Suprapubic skin (tissue), 4 donors: ENCODE measurements around the gene NUDT8. TPM values are rescaled to one million over a fixed set of nuclear protein-coding genes. Genes with fewer than 3 reads are reported as not detected.

Source experiments
- DNase-seq, 2 donors: peaks; one replicate each; pipeline ENCODE4 v3.0.0-alpha.2; 2019; ENCODE audit warnings: low spot score in 2 of 2
- H3K27ac ChIP-seq: fragments of 200-600 bp; sonication (generic); one replicate; pipeline ENCODE4 v1.5.1; 2019
- H3K27me3 ChIP-seq: fragments of 200-600 bp; sonication (generic); one replicate; pipeline ENCODE4 v1.5.1; 2019
- H3K36me3 ChIP-seq: fragments of 200-600 bp; sonication (generic); one replicate; pipeline ENCODE4 v1.5.1; 2019
- H3K4me1 ChIP-seq: fragments of 200-600 bp; sonication (generic); one replicate; pipeline ENCODE4 v1.5.1; 2019
- H3K4me3 ChIP-seq: fragments of 200-600 bp; sonication (generic); one replicate; pipeline ENCODE4 v1.5.1; 2019; ENCODE audit warnings: mild to moderate bottlenecking
- H3K9me3 ChIP-seq: fragments of 200-600 bp; sonication (generic); one replicate; pipeline ENCODE4 v1.5.1; 2019
- EP300 ChIP-seq: sonication (generic); formaldehyde crosslinking; IDR thresholded peaks from one replicate; pipeline ENCODE4 v1.6.1; 2017; ENCODE audit warnings: antibody characterized with exemption
- POLR2A ChIP-seq, 2 donors: fragments of 450-650 bp; IDR thresholded peaks; one replicate each; pipeline ENCODE4 v1.6.1; 2017; ENCODE audit warnings: antibody characterized with exemption in 2 of 2, mild to moderate bottlenecking in 2 of 2, moderate library complexity in 2 of 2
- POLR2AphosphoS5 ChIP-seq, 3 donors: sonication (generic); formaldehyde crosslinking; IDR thresholded peaks; one replicate each; pipeline ENCODE4 v1.6.1; 2017; ENCODE audit warnings: antibody characterized with exemption in 3 of 3
- WGBS: methylation state at CpG from one replicate; pipeline ENCODE4 v1.1.5; 2018; 5-methylcytosine and 5-hydroxymethylcytosine counted together
- total RNA-seq, 4 donors: library from RNA; depleted of rRNA; stranded (reverse); fragments of >200 nt; gene quantifications; one replicate each; pipeline ENCODE4 v1.1.0, GENCODE V29; 2016
- TF ChIP-seq, protein P1 (sequence below), 2 donors: fragments of 200-600 bp in 1 of 2; fragments of 450-650 bp in 1 of 2; sonication (generic) in 1 of 2; IDR thresholded peaks; one replicate each; pipeline ENCODE4 v1.5.1; 2016 to 2019; ENCODE audit warnings: antibody characterized with exemption in 2 of 2, mild to moderate bottlenecking in 1 of 2, moderate library complexity in 1 of 2

Gene NUDT8
- total RNA-seq, 4 donors from 2014 or later: 33.9 to 48.8 (median 46.3) TPM

DNA sequence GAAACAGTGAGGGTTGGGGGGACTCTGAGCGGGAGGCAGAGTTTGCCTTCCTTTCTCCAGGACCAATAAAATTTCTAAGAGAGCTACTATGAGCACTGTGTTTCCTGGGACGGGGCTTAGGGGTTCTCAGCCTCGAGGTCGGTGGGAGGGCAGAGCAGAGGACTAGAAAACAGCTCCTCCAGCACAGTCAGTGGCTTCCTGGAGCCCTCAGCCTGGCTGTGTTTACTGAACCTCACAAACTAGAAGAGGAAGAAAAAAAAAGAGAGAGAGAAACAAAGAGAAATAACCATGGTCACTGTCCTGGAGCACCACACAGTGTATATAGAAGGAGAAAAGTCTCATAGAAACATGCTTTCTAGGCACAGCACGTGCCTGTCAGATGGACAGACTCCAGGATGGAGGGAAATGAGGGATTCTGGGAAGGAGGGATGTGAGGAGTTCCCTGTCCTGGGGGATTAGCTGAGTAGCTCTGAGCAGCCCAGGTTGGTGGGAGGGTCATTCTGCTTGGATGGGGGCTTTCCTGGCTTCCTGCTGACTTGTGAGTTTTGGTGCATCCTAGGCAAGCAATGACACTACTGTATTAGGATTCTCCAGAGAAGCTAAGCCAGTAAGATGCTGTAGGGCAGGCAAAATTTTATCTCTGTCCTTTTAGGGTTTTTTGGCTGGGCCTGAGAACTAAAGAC, 43.0 kb downstream of the NUDT8 start:
- 87% methylated on average over 4 of the region's 5 CpGs for WGBS
- Histone ChIP-seq H3K4me1 (peaks cover 36% of the 10 kb centered on the region), H3K27me3 (no peaks in the 10 kb centered on the region), H3K9me3 (no peaks in the 10 kb centered on the region), H3K4me3 (no peak overlapping the region), H3K27ac (no peak overlapping the region), H3K36me3 (peaks cover 26% of the 10 kb centered on the region)
- DNase-seq: no peak
- TF ChIP-seq, protein P1, sequence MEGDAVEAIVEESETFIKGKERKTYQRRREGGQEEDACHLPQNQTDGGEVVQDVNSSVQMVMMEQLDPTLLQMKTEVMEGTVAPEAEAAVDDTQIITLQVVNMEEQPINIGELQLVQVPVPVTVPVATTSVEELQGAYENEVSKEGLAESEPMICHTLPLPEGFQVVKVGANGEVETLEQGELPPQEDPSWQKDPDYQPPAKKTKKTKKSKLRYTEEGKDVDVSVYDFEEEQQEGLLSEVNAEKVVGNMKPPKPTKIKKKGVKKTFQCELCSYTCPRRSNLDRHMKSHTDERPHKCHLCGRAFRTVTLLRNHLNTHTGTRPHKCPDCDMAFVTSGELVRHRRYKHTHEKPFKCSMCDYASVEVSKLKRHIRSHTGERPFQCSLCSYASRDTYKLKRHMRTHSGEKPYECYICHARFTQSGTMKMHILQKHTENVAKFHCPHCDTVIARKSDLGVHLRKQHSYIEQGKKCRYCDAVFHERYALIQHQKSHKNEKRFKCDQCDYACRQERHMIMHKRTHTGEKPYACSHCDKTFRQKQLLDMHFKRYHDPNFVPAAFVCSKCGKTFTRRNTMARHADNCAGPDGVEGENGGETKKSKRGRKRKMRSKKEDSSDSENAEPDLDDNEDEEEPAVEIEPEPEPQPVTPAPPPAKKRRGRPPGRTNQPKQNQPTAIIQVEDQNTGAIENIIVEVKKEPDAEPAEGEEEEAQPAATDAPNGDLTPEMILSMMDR (IDR thresholded peaks at IDR 0.05): no peak
- TF ChIP-seq POLR2A (IDR thresholded peaks at IDR 0.05): no peak

DNA sequence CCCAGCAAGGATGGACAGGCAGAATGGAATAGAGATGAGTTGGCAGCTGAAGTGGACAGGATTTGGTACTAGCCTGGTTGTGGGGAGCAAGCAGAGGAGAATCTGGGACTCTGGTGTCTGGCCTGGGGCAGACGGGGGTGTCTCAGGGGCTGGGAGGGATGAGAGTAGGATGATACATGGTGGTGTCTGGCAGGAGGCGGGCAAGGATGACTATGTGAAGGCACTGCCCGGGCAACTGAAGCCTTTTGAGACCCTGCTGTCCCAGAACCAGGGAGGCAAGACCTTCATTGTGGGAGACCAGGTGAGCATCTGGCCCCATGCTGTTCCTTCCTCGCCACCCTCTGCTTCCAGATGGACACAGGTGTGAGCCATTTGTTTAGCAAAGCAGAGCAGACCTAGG, 43.8 kb downstream of the NUDT8 start:
- H3K27me3 ChIP-seq: no peaks in the 10 kb centered on the region
- TF ChIP-seq EP300 (no peak), POLR2A (IDR thresholded peaks at IDR 0.05) (no peak), POLR2AphosphoS5 (IDR thresholded peaks at IDR 0.05) (no peak)
- TF ChIP-seq, protein P1 (IDR thresholded peaks at IDR 0.05): no peak
- no peak overlapping the region for H3K4me3 ChIP-seq
- WGBS: 96% methylated on average over 3 of the region's 4 CpGs
- H3K36me3 ChIP-seq: peaks cover 26% of the 10 kb centered on the region
- peaks cover 36% of the 10 kb centered on the region for H3K4me1 ChIP-seq
- peak overlapping the region; percentile 100 for H3K27ac ChIP-seq
- no peak for DNase-seq
- no peaks in the 10 kb centered on the region for H3K9me3 ChIP-seq

DNA sequence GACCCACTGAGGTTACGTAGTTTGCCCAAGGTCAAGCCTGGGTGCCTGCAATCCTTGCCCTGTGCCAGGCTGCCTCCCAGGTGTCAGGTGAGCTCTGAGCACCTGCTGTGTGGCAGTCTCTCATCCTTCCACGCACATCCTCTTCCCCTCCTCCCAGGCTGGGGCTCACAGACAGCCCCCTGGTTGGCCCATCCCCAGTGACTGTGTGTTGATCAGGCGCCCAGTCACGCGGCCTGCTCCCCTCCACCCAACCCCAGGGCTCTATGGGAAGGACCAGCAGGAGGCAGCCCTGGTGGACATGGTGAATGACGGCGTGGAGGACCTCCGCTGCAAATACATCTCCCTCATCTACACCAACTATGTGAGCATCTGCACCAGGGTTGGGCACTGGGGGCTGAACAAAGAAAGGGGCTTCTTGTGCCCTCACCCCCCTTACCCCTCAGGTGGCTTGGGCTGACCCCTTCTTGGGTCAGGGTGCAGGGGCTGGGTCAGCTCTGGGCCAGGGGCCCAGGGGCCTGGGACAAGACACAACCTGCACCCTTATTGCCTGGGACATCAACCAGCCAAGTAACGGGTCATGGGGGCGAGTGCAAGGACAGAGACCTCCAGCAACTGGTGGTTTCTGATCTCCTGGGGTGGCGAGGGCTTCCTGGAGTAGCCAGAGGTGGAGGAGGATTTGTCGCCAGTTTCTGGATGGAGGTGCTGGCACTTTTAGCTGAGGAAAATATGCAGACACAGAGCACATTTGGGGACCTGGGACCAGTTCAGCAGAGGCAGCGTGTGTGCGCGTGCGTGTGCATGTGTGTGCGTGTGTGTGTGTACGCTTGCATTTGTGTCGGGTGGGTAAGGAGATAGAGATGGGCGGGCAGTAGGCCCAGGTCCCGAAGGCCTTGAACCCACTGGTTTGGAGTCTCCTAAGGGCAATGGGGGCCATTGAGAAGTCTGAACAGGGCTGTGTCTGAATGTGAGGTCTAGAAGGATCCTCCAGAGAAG, 44.6 kb downstream of the NUDT8 start:
- peaks cover 36% of the 10 kb centered on the region for H3K4me1 ChIP-seq
- no peak for DNase-seq
- peak overlapping the region; percentile 86 for H3K4me3 ChIP-seq
- no peaks in the 10 kb centered on the region for H3K9me3 ChIP-seq
- H3K36me3 ChIP-seq: peaks cover 26% of the 10 kb centered on the region
- no peak for TF ChIP-seq EP300
- 84% methylated on average over 21 of the region's 21 CpGs for WGBS
- peak overlapping the region; percentile 100 for H3K27ac ChIP-seq
- H3K27me3 ChIP-seq: no peaks in the 10 kb centered on the region

DNA sequence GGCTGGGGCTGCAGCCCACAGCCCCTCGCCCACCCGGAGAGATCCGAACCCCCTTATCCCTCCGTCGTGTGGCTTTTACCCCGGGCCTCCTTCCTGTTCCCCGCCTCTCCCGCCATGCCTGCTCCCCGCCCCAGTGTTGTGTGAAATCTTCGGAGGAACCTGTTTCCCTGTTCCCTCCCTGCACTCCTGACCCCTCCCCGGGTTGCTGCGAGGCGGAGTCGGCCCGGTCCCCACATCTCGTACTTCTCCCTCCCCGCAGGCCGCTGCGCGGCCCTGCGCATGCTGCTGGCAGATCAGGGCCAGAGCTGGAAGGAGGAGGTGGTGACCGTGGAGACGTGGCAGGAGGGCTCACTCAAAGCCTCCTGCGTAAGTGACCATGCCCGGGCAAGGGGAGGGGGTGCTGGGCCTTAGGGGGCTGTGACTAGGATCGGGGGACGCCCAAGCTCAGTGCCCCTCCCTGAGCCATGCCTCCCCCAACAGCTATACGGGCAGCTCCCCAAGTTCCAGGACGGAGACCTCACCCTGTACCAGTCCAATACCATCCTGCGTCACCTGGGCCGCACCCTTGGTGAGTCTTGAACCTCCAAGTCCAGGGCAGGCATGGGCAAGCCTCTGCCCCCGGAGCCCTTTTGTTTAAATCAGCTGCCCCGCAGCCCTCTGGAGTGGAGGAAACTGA, 45.4 kb downstream of the NUDT8 start:
- peak overlapping the region; percentile 86 for H3K4me3 ChIP-seq
- peak in 1 of 2 donors; percentile 41 for TF ChIP-seq POLR2A (IDR thresholded peaks at IDR 0.05)
- peak in 2 of 3 donors; percentile 29 to 30 for TF ChIP-seq POLR2AphosphoS5 (IDR thresholded peaks at IDR 0.05)
- TF ChIP-seq EP300: no peak
- TF ChIP-seq, protein P1 (IDR thresholded peaks at IDR 0.05): no peak
- H3K36me3 ChIP-seq: peaks cover 26% of the 10 kb centered on the region
- no peaks in the 10 kb centered on the region for H3K27me3 ChIP-seq
- 16% methylated on average over 27 of the region's 33 CpGs for WGBS
- H3K9me3 ChIP-seq: no peaks in the 10 kb centered on the region
- DNase-seq: peak; percentile 90 to 94
- H3K27ac ChIP-seq: peak overlapping the region; percentile 100
- peaks cover 41% of the 10 kb centered on the region for H3K4me1 ChIP-seq

DNA sequence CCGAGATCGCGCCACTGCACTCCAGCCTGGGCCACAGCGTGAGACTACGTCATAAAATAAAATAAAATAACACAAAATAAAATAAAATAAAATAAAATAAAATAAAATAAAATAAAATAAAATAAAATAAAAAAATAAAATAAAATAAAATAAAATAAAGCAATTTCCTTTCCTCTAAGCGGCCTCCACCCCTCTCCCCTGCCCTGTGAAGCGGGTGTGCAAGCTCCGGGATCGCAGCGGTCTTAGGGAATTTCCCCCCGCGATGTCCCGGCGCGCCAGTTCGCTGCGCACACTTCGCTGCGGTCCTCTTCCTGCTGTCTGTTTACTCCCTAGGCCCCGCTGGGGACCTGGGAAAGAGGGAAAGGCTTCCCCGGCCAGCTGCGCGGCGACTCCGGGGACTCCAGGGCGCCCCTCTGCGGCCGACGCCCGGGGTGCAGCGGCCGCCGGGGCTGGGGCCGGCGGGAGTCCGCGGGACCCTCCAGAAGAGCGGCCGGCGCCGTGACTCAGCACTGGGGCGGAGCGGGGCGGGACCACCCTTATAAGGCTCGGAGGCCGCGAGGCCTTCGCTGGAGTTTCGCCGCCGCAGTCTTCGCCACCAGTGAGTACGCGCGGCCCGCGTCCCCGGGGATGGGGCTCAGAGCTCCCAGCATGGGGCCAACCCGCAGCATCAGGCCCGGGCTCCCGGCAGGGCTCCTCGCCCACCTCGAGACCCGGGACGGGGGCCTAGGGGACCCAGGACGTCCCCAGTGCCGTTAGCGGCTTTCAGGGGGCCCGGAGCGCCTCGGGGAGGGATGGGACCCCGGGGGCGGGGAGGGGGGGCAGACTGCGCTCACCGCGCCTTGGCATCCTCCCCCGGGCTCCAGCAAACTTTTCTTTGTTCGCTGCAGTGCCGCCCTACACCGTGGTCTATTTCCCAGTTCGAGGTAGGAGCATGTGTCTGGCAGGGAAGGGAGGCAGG, 46.2 kb downstream of the NUDT8 start, which contains the start of gene GSTP1:
TSS of gene GSTP1 (plus strand) at position 566 of the 958 bp plus-strand sequence. CDS start at position 598, 32 bp downstream.
- TF ChIP-seq POLR2AphosphoS5 (IDR thresholded peaks at IDR 0.05) (peak; percentile 35 to 75 (median 58)), EP300 (no peak), POLR2A (IDR thresholded peaks at IDR 0.05) (peak; percentile 63 to 81)
- TF ChIP-seq, protein P1 (IDR thresholded peaks at IDR 0.05): peak; percentile 71 to 81
- no peaks in the 10 kb centered on the region for H3K27me3 ChIP-seq
- WGBS: 2% methylated on average over 37 of the region's 81 CpGs
- no peaks in the 10 kb centered on the region for H3K9me3 ChIP-seq
- DNase-seq: peak; percentile 95
- peaks cover 42% of the 10 kb centered on the region for H3K4me1 ChIP-seq
- H3K36me3 ChIP-seq: peaks cover 26% of the 10 kb centered on the region
- peak within 1 kb of the TSS; percentile 100 for H3K27ac ChIP-seq
- peak within 1 kb of the TSS; percentile 86 for H3K4me3 ChIP-seq
